ENCODE data around the gene ODF4.

- no peak for TF ChIP-seq EZH2 (IDR thresholded peaks at IDR 0.05; ENCODE audit: borderline replicate concordance, low read depth, low read length, poor library complexity, severe bottlenecking)
- TF ChIP-seq, protein P1, sequence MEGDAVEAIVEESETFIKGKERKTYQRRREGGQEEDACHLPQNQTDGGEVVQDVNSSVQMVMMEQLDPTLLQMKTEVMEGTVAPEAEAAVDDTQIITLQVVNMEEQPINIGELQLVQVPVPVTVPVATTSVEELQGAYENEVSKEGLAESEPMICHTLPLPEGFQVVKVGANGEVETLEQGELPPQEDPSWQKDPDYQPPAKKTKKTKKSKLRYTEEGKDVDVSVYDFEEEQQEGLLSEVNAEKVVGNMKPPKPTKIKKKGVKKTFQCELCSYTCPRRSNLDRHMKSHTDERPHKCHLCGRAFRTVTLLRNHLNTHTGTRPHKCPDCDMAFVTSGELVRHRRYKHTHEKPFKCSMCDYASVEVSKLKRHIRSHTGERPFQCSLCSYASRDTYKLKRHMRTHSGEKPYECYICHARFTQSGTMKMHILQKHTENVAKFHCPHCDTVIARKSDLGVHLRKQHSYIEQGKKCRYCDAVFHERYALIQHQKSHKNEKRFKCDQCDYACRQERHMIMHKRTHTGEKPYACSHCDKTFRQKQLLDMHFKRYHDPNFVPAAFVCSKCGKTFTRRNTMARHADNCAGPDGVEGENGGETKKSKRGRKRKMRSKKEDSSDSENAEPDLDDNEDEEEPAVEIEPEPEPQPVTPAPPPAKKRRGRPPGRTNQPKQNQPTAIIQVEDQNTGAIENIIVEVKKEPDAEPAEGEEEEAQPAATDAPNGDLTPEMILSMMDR (conservative IDR thresholded peaks at IDR 0.05; ENCODE audit: low read depth, low read length) = no peak
These were observed 20.6 kb downstream of the ODF4 start for GRCh38 chr17:8360260-8360659.
